KOPT-K1 (cell line): ENCODE data around the gene PSMC1.
A peak's percentile ranks its signal among the peaks of the same experiment; 100 is the strongest.
"Not testable (repeated sequence)": the region's sequence is repeated elsewhere in the genome, so short reads cannot be mapped to it uniquely, and the experiment has no call there.

Experiments
- H3K27ac ChIP-seq: fragments of 200-600 bp; sonication (generic); 2 replicates; pipeline ENCODE4 v1.5.1; 2016; ENCODE audit warnings: antibody characterized with exemption, mild to moderate bottlenecking, low read depth, low read length; ENCODE audit not compliant: poor library complexity, severe bottlenecking
- H3K36me3 ChIP-seq: fragments of 200-600 bp; sonication (generic); 2 replicates; pipeline ENCODE4 v1.5.1; 2017; ENCODE audit warnings: antibody characterized with exemption, mild to moderate bottlenecking, low read length, moderate library complexity; ENCODE audit not compliant: insufficient read depth
- H3K9me3 ChIP-seq: fragments of 200-600 bp; sonication (generic); 2 replicates; pipeline ENCODE4 v1.5.1; 2017; ENCODE audit warnings: antibody characterized with exemption, low read length, mild to moderate bottlenecking; ENCODE audit not compliant: insufficient read depth, poor library complexity, severe bottlenecking

The PSMC1 gene

GRCh38 chr14:90256354-90257131 lies at the start of gene PSMC1:
Gene PSMC1, plus strand, starts transcription at chr14:90256553. Its CDS starts 45 bp downstream, at chr14:90256598.
- H3K27ac ChIP-seq, result peak within 1 kb of the TSS; percentile 81
- H3K36me3 ChIP-seq, result peaks cover 33% of the 10 kb centered on the region
- H3K9me3 ChIP-seq, result no peaks in the 10 kb centered on the region

DNA sequence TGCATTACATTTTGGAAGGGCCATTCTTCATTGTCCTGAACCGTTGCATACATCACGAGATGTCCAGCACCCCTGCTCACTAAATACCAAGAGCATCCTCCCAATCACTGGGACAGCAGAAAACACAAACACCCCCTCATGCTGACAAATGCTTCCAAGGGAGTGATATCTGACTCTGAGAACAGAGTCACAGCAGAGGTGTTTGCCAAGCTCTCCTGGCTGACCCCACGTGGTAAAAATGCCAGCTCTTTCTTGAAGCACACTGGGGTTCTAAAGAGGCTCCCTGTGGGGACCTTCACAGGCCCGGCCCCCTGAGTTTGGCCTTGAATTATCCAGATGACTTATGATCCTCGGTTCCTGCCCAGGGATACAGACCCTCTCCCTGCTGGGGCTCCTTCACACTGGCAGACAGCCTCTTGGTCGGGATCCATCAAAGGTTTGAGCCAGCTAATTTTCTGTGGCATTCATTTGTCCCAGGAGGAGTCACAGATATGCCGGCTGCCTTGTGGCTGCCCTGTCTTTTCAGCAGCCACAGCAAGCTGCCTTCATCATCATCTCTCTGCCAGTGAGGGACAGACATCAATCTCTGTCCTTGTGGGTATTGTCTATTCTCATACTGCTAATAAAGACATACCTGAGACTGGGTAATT lies 43.1 kb upstream of the PSMC1 start:
- Histone ChIP-seq H3K27ac (no peak overlapping the region), H3K36me3 (no peaks in the 10 kb centered on the region), H3K9me3 (peaks cover 19% of the 10 kb centered on the region)

GRCh38 chr14:90228478-90228877 lies 27.9 kb upstream of the PSMC1 start:
- H3K27ac ChIP-seq, result no peak overlapping the region
- H3K9me3 ChIP-seq, result peaks cover 6% of the 10 kb centered on the region
- H3K36me3 ChIP-seq, result no peaks in the 10 kb centered on the region

DNA sequence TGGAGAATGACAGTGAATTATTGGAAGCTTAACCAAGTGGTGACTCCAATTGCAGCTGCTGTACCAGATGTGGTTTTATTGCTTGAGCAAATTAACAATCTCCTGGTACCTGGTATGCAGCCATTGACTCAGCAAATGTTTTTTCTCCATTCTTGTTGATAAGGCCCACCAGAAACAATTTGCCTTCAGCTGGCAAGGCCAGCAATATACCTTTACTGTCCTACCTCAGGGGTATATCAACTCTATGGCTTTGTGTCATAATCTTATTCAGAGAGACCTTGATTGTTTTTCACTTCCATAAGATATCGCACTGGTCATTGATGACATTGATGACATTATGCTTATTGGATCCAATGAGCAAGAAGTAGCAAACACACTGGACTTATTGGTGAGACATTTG lies 26.4 kb upstream of the PSMC1 start:
- not testable (repeated sequence) for H3K9me3 ChIP-seq, H3K36me3 ChIP-seq, H3K27ac ChIP-seq

DNA sequence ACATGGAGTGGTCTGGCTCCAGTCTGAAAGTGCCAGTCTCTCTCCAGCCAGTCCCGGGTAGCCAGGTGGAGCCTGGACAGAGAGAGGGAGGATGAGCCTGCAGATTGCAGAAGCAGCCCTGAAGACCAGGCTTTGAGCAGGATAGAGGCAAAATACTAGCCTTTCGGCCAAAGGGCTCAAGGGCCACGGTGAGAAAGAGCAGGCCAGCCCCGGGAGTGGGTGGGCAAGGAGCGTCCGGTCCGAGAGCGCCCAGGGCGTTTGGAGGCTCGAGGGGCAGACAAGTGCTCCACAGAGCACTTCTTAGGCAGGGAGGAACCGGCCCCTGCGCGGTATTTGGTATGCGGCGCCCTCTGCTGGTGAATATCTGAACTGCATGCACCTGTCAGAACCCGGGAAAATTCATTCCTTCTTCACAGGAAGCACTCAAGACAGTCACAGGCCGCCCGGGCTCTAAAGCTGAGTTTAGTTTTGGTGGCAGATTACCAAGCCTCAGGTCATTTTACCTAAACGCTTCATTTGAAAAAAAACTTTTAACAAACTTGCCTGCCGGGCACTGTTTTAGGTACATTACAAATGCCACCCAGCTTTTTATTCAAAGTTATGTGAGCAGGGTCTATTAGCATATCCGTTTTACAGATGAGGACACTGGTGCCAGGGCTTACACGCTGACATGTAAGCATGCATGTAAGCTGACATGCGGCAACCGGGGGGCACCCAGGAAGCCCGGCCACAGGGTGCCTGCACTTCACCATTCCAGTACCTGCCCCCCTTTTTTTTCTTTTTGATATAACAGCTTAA lies 21.0 kb upstream of the PSMC1 start:
- H3K36me3 ChIP-seq, result no peaks in the 10 kb centered on the region
- H3K9me3 ChIP-seq, result peaks cover 43% of the 10 kb centered on the region
- H3K27ac ChIP-seq, result no peak overlapping the region

DNA sequence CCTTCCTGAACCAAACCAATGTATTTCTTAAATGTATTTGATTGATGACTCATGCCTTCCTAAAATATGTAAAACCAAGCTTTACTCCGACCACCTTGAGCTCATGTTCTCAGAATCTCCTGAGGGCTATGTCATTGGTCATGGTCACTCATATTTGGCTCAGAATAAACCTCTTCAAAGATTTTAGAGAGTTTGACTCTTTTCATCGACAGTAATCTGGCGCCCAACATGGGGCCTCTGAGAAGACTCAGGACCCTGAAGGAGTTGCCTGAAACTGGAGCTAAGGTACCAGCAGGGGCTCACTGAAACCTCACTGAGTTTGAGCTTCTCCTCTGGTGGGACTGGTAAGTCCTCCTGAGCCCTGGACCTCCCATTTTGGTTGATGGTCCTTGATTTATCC lies 17.2 kb upstream of the PSMC1 start:
- H3K27ac ChIP-seq, result no peak overlapping the region
- H3K36me3 ChIP-seq, result no peaks in the 10 kb centered on the region
- H3K9me3 ChIP-seq, result peaks cover 61% of the 10 kb centered on the region

DNA sequence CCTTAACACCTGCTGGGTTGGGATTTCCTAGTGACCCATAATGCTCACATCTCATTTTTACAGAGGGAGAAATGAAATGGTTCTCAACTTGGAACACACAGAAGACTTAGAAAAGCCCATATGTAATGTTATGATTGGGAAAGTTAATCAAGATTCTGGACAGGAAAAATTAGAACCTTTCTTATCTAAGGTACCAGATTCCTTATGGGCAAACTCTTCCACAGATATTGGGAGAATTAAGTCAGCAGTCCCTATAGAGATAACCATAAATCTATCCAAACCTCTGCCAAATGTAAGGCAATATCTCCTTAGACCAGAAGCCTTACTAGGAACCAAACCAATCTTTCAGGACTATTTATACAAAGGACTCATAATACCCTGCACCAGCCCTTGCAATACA lies 13.9 kb upstream of the PSMC1 start:
- H3K9me3 ChIP-seq, result peaks cover 47% of the 10 kb centered on the region
- no peaks in the 10 kb centered on the region for H3K36me3 ChIP-seq
- H3K27ac ChIP-seq, result no peak overlapping the region

DNA sequence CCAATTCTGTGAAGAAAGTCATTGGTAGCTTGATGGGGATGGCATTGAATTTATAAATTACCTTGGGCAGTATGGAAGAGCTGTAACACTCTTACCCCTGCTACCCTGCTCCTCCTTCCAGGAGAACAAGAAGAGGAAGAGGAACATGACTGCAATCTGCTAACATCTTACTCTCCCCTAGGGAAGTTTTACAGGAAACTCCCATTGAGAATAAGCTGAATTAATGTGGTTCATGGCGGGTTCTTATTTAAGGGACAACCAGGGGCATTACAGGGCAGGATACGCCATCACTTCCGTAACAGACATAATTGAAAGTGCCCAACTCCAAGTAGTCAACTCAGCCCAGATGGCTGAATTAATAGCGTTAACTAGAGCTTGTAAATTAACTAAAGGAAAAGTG lies 9.4 kb upstream of the PSMC1 start:
- Histone ChIP-seq H3K27ac (no peak overlapping the region), H3K9me3 (peaks cover 6% of the 10 kb centered on the region), H3K36me3 (no peaks in the 10 kb centered on the region)

- H3K9me3 ChIP-seq, H3K36me3 ChIP-seq, H3K27ac ChIP-seq: not testable (repeated sequence)
Measured at GRCh38 chr14:90247441-90247840, 8.9 kb upstream of the PSMC1 start.

GRCh38 chr14:90248594-90248993 lies 7.8 kb upstream of the PSMC1 start:
- Histone ChIP-seq H3K27ac (no peak overlapping the region), H3K9me3 (peaks cover 4% of the 10 kb centered on the region), H3K36me3 (no peaks in the 10 kb centered on the region)

DNA sequence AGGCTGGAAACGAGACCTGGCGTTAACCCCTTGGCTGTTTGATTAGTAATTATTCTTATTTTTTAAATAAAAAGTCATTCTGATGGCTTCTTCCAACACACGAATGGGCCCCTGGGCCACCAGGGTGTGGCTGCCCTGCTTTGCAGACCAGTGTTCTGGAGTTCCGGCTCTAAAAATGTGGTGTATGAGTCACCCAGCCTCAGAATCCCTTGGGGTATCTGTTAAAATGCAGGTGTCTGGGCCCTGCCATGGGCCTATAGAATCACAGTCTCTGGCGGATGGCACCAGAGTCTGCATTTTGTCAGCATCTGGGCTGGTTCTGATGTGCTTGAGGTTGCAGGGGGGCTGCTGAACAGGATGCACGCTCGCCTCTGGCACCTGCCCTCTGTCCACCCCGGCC lies 2.5 kb upstream of the PSMC1 start:
- Histone ChIP-seq H3K27ac (no peak overlapping the region), H3K9me3 (peaks cover 4% of the 10 kb centered on the region), H3K36me3 (peaks cover 7% of the 10 kb centered on the region; the same call in 1 of the 2 replicates)

- Histone ChIP-seq H3K9me3 (no peaks in the 10 kb centered on the region), H3K36me3 (peaks cover 26% of the 10 kb centered on the region), H3K27ac (peak overlapping the region; percentile 81)
Measured at GRCh38 chr14:90255871-90256270, 482 bp upstream of the PSMC1 start.

GRCh38 chr14:90263748-90264449 lies 7.5 kb downstream of the PSMC1 start:
- Histone ChIP-seq H3K9me3 (no peaks in the 10 kb centered on the region), H3K36me3 (peaks cover 96% of the 10 kb centered on the region), H3K27ac (no peak overlapping the region)

- Histone ChIP-seq H3K27ac (no peak overlapping the region), H3K36me3 (peaks cover 97% of the 10 kb centered on the region), H3K9me3 (no peaks in the 10 kb centered on the region)
Measured at GRCh38 chr14:90266441-90267154, 10.2 kb downstream of the PSMC1 start.
